HG03108 (cell line): Measurements from ENCODE around the gene ALKBH8.
"Not testable (repeated sequence)": the region's sequence is repeated elsewhere in the genome, so short reads cannot be mapped to it uniquely, and the experiment has no call there.

Source experiments
- ATAC-seq: cut with Tn5 transposase; IDR thresholded peaks from one replicate; pipeline ENCODE4 v1.9.1; 2021; ENCODE audit warnings: moderate library complexity; ENCODE audit not compliant: unreplicated experiment

ALKBH8 gene

GRCh38 chr11:107508201-107508857 is 57.2 kb downstream of the ALKBH8 start:
- ATAC-seq = no peak

GRCh38 chr11:107505647-107506225 is 59.8 kb downstream of the ALKBH8 start:
- no peak for ATAC-seq

GRCh38 chr11:107504981-107505380 is 60.6 kb downstream of the ALKBH8 start:
- no peak for ATAC-seq

- ATAC-seq = no peak
These were observed 63.8 kb downstream of the ALKBH8 start for GRCh38 chr11:107501713-107502112.

- not testable (repeated sequence) for ATAC-seq
These were observed 68.2 kb downstream of the ALKBH8 start for GRCh38 chr11:107497371-107497770.

GRCh38 chr11:107496011-107496410 is 69.5 kb downstream of the ALKBH8 start:
- no peak for ATAC-seq

- ATAC-seq = no peak
These were observed 71.5 kb downstream of the ALKBH8 start for GRCh38 chr11:107494055-107494454.

- ATAC-seq = no peak
These were observed 72.4 kb downstream of the ALKBH8 start for GRCh38 chr11:107493117-107493516.

- ATAC-seq = no peak
These were observed 74.7 kb downstream of the ALKBH8 start for GRCh38 chr11:107490836-107491235.

GRCh38 chr11:107482234-107482633 is 83.3 kb downstream of the ALKBH8 start:
- no peak for ATAC-seq

- no peak for ATAC-seq
These were observed 86.6 kb downstream of the ALKBH8 start for GRCh38 chr11:107478922-107479321.

GRCh38 chr11:107477820-107478219 is 87.7 kb downstream of the ALKBH8 start:
- no peak for ATAC-seq

GRCh38 chr11:107473792-107474191 is 91.7 kb downstream of the ALKBH8 start:
- ATAC-seq = no peak

GRCh38 chr11:107472966-107473365 is 92.6 kb downstream of the ALKBH8 start:
- no peak for ATAC-seq

- no peak for ATAC-seq
These were observed 96.9 kb downstream of the ALKBH8 start for GRCh38 chr11:107468596-107468995.

- no peak for ATAC-seq
These were observed 97.8 kb downstream of the ALKBH8 start for GRCh38 chr11:107467696-107468095.

GRCh38 chr11:107466275-107466866 is 99.2 kb downstream of the ALKBH8 start:
- ATAC-seq = not testable (repeated sequence)

GRCh38 chr11:107457558-107458271 is 107.8 kb downstream of the ALKBH8 start, which contains the start of gene CWF19L2:
Gene CWF19L2, minus strand, starts transcription at chr11:107457825. Its CDS starts 9 bp downstream, at chr11:107457816.
- peak; percentile 95 for ATAC-seq

- ATAC-seq = peak; percentile 36
These were observed 108.4 kb downstream of the ALKBH8 start for GRCh38 chr11:107457205-107457557.

- no peak for ATAC-seq
These were observed 111.8 kb downstream of the ALKBH8 start for GRCh38 chr11:107453594-107454286.
